ENCODE results near the gene BOLL.
"Not testable (repeated sequence)": the region's sequence is repeated elsewhere in the genome, so short reads cannot be mapped to it uniquely, and the experiment has no call there.

BOLL gene

DNA sequence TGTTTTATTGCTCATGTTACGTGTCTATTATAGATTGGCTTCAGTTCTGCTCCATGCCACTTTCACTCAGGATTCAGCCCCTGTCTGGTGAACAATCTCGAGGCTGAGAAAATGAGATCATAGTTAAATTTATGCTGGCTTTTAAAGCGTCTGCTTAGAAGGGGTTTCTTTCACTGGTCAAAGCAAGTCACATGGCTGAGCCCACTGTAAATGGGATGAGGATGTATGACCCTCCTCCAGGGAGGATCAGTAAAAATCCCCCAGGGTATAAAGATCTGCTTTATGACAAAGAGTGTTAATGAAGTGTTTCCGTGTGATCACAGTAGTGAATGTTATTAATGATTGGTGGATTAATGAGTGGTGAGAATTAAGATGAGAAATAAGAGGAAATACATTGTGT is 13.1 kb upstream of the BOLL start:
- DNase-seq (ENCODE audit: low read depth in 1 of 2, low spot score in 1 of 2) = no peak

DNA sequence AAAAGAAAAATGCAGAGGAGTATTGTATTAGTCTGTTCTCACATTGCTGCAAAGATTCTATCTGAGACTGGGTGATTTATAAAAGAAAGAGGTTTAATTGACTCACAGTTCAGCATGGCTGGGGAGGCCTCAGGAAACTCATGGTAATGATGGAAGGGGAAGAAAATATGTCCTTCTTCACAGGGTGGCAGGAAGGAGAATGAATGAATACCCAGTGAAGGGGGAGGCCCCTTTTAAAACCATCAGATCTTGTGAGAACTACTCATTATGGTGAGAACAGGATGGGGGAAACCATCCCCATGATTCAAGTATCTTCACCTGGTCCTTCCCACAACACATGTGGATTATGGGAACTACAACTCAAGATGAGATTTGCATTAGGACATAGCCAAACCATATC is 10.2 kb upstream of the BOLL start:
- DNase-seq (ENCODE audit: low read depth in 1 of 2, low spot score in 1 of 2) = no peak

DNA sequence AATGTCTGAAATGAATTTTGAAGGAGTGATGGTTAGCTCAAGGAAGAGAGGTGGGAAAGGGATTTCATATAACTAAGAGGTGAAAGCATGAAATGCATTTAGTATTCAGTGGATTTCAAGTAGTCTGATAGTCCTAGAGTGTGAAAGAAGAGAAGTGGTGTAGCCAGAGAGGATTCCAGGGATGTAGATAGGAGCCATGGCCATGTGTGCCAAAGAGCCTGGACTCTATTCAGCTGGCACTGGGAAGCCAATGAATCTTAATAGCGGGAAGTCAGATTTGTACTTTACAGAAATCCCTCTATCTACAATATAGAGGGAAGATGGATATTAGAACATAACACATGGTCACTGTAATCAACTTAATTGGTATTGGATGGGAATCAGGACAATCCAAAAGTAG is 8.3 kb upstream of the BOLL start:
- no peak for DNase-seq (ENCODE audit: low read depth in 1 of 2, low spot score in 1 of 2)

- peak in 1 of 2 donors; percentile 56 for DNase-seq (ENCODE audit: low read depth in 1 of 2, low spot score in 1 of 2)
Observed at GRCh38 chr2:197786010-197786877, 1.1 kb upstream of the BOLL start.

- no peak for DNase-seq (ENCODE audit: low read depth in 1 of 2, low spot score in 1 of 2)
Observed at GRCh38 chr2:197782126-197782525, 3.0 kb downstream of the BOLL start.

GRCh38 chr2:197779261-197779660 is 5.9 kb downstream of the BOLL start:
- no peak for DNase-seq (ENCODE audit: low read depth in 1 of 2, low spot score in 1 of 2)

DNA sequence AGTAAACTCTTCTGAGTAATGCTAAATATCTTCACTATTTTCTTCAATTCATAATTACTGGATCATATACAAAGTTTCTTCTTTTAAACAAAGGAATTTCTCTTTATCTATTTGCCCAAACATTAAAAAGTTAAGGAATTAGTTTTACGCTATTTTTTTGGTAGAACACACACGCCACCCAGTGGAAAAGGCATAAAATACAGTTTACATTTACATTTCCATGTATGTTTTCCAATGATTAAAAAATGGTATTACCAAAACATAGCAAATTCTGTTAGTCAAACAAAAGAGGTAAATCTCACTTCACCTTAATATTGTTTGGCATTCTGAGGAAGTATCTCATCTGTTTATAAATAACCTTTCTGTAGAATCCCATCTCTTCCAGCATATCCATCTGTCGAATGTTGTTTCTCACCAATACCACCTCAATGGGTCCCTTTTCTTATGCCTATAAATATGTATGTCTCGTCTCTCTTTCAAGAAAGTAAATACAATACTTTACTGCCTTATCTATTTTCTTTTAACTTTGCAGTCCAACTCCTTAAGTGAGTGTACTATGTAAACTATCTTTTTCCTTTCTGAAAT is 7.2 kb downstream of the BOLL start:
- no peak for DNase-seq (ENCODE audit: low read depth in 1 of 2, low spot score in 1 of 2)

GRCh38 chr2:197760293-197760657 is 24.8 kb downstream of the BOLL start:
- DNase-seq (ENCODE audit: low read depth in 1 of 2, low spot score in 1 of 2) = no peak

- DNase-seq (ENCODE audit: low read depth in 1 of 2, low spot score in 1 of 2) = no peak
Observed at GRCh38 chr2:197759625-197760292, 25.4 kb downstream of the BOLL start.

- DNase-seq (ENCODE audit: low read depth in 1 of 2, low spot score in 1 of 2) = no peak
Observed at GRCh38 chr2:197759013-197759412, 26.1 kb downstream of the BOLL start.

DNA sequence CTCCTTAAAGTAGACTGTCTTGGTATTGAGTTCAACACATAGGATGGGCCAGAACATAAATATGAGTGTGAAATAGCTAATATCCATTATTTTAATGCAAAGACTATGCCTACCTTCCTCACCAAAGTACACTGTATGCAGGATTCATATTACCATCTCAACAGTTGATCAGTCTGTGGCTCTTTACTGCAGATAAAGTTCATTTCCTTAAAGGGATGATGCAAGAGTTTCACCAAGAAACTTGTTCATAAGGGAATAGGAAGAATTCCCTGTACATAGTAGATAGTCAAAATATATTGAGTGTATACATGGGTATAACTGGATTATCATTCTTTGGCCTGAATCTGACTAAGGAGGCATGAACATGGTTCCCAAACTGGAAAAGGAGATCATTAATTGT is 44.9 kb downstream of the BOLL start:
- no peak for DNase-seq (ENCODE audit: low read depth in 1 of 2, low spot score in 1 of 2)

- DNase-seq (ENCODE audit: low read depth in 1 of 2, low spot score in 1 of 2) = not testable (repeated sequence)
Observed at GRCh38 chr2:197728555-197729544, 56.3 kb downstream of the BOLL start.

DNA sequence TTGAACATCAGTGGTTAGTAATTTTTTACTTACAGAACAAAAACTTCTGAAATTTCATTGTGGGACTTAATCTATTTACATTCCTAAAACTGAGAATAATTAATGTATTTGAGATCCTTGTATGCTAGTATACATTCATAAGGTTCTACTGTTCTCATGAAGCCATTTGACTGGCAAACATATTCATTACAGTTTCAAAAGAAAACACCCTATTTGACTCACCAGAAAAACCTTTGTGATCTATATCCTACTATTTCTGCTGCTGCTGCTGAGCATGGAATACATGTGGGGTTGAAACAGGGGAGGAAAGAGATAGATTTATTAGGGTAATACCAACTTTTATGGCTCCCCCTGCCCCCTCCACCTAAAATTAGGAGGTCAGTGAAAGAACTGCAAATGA is 58.1 kb downstream of the BOLL start:
- DNase-seq (ENCODE audit: low read depth in 1 of 2, low spot score in 1 of 2) = no peak

DNA sequence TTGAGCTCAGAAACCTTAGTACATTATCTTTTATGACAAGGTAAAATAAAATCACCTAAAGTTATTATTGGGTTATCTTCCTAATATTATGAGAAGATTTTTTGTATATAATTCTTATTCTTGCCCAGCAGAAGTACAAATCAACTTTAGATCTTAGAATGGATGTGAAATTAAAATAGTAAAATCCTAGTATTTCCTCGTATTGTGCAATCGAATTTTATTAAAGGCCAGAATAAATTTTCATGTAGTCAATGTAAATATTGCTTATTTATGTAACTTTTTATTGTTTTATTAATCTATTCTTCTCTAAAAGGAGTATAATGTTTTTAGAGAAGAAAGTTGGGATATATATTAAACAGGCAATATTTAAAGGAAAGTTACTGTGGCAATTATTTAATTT is 67.3 kb downstream of the BOLL start:
- no peak for DNase-seq (ENCODE audit: low read depth in 1 of 2, low spot score in 1 of 2)

- no peak for DNase-seq (ENCODE audit: low read depth in 1 of 2, low spot score in 1 of 2)
Observed at GRCh38 chr2:197713271-197713670, 71.8 kb downstream of the BOLL start.

GRCh38 chr2:197711578-197711977 is 73.5 kb downstream of the BOLL start:
- no peak for DNase-seq (ENCODE audit: low read depth in 1 of 2, low spot score in 1 of 2)

GRCh38 chr2:197710424-197711042 is 74.6 kb downstream of the BOLL start:
- no peak for DNase-seq (ENCODE audit: low read depth in 1 of 2, low spot score in 1 of 2)

DNA sequence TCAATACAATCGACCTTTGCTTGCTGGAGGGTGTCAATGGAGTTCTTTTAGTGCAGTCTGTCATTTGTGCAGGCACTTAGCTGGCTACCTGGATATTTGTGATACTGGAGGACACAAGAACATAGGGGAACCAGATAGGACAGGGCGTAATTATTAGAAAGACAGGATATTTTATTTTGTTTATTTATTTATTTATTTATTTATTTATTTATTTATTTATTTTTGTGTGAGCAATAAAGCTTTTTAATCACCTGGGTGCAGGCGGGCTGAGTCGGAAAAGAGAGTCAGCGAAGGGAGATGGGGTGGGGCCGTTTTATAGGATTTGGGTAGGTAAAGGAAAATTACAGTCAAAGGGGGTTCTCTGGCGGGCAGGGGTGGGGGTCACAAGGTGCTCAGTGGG is 76.0 kb downstream of the BOLL start:
- DNase-seq (ENCODE audit: low read depth in 1 of 2, low spot score in 1 of 2) = not testable (repeated sequence)

DNA sequence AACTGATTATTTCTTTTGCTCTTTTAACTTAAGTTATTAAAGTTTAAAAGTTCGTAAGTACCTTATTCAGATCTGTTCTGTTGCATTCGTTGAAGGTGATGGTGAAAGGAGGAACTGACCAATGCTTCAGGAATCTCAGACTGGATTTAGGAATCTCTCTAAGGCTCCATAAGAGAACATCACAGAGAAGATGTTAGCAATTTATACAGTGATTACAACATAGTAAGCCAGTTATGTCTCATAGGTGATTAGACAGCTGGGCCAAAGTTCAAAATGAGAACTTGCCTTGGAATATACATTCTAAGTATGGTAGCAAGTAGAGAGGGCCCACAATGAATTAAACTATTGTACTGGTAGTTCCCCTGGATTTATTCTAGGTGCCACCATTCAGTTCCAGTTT is 76.8 kb downstream of the BOLL start:
- DNase-seq (ENCODE audit: low read depth in 1 of 2, low spot score in 1 of 2) = no peak

- DNase-seq (ENCODE audit: low read depth in 1 of 2, low spot score in 1 of 2) = no peak
Observed at GRCh38 chr2:197707316-197708213, 77.6 kb downstream of the BOLL start.
